B cell (primary cell): Measurements from ENCODE around the gene CPEB3. TPM values are rescaled to one million over a fixed set of nuclear protein-coding genes. Genes with fewer than 3 reads are reported as not detected.

Source experiments
- ATAC-seq: fragments of 200-7000 bp; cut with Tn5 transposase; one replicate; pipeline ENCODE4 v1.10.0; 2021; ENCODE audit warnings: low read depth, mild to moderate bottlenecking, moderate number of reproducible peaks, moderate library complexity
- CTCF ChIA-PET: fragments of 350-600 bp; sonication (Branson Sonifier 250); formaldehyde crosslinking; loops from one replicate; lab custom pipeline; 2021; ENCODE audit warnings: antibody characterized with exemption, inconsistent platforms; lab: Charles Lee
- POLR2A ChIA-PET: fragments of 350-600 bp; sonication (Branson Sonifier 250); formaldehyde crosslinking; loops from one replicate; lab custom pipeline; 2021; ENCODE audit warnings: antibody characterized with exemption; lab: Charles Lee
- DNase-seq: peaks from one replicate; pipeline ENCODE4 v3.0.0; 2013
- H2AFZ ChIP-seq: 2 replicates; pipeline ENCODE4 v1.6.1; 2012; ENCODE audit warnings: mild to moderate bottlenecking, low read depth, low read length; ENCODE audit not compliant: insufficient read depth, poor library complexity, severe bottlenecking
- H3K27ac ChIP-seq, 2 donors: 1 replicate in 1 of 2; 2 replicates in 1 of 2; pipeline ENCODE4 v1.5.1; 2012 to 2013; ENCODE audit warnings: low read length in 2 of 2, mild to moderate bottlenecking in 2 of 2, moderate library complexity in 1 of 2
- H3K27me3 ChIP-seq, 4 experiments: fragments of 200-600 bp in 1 of 4; sonication (generic) in 1 of 4; replicated peaks in 1 of 4; 1 replicate in 2 of 4; 2 replicates in 2 of 4; pipeline versions ENCODE4 v1.6.1 to v1.7.0; 2013 to 2016; ENCODE audit warnings: low read length in 3 of 4, mild to moderate bottlenecking in 2 of 4, mixed read lengths in 1 of 4, moderate library complexity in 1 of 4; ENCODE audit not compliant: insufficient read depth in 4 of 4, control insufficient read depth in 3 of 4; ENCODE audit errors: control extremely low read depth in 1 of 4
- H3K36me3 ChIP-seq, 2 experiments: replicated peaks in 1 of 2; 1 replicate in 1 of 2; 2 replicates in 1 of 2; pipeline versions ENCODE4 v1.6.1 to v1.7.1; 2013; ENCODE audit warnings: low read length in 1 of 2; ENCODE audit not compliant: insufficient read depth in 2 of 2, control insufficient read depth in 1 of 2; ENCODE audit errors: control extremely low read depth in 1 of 2, extremely low read depth in 1 of 2
- H3K4me1 ChIP-seq, 2 donors: fragments of 200-600 bp in 1 of 2; sonication (generic) in 1 of 2; 1 replicate in 1 of 2; 2 replicates in 1 of 2; pipeline versions ENCODE4 v1.5.1 to v1.6.1; 2013 to 2017; ENCODE audit warnings: low read length in 2 of 2; ENCODE audit not compliant: control insufficient read depth in 2 of 2, insufficient read depth in 2 of 2
- H3K4me2 ChIP-seq: replicated peaks from 2 replicates; pipeline ENCODE3; 2012; ENCODE audit warnings: mild to moderate bottlenecking, low read depth, low read length; ENCODE audit not compliant: poor library complexity, severe bottlenecking
- H3K4me3 ChIP-seq, 5 experiments: fragments of 200-600 bp in 1 of 5; sonication (generic) in 1 of 5; 1 replicate in 3 of 5; 2 replicates in 2 of 5; pipeline versions ENCODE4 v1.5.1 to v1.7.0; 2011 to 2016; ENCODE audit warnings: low read length in 4 of 5, mild to moderate bottlenecking in 4 of 5, low read depth in 2 of 5, control low read depth in 1 of 5, moderate library complexity in 1 of 5; ENCODE audit not compliant: insufficient read depth in 1 of 5; ENCODE audit errors: control extremely low read depth in 1 of 5, extremely low read depth in 1 of 5
- H3K79me2 ChIP-seq: fragments of 200-600 bp; sonication (generic); one replicate; pipeline ENCODE4 v1.6.0; 2016; ENCODE audit warnings: low read length; ENCODE audit not compliant: control insufficient read depth, insufficient read depth
- H3K9ac ChIP-seq: fragments of 200-600 bp; sonication (generic); 2 replicates; pipeline ENCODE4 v1.6.1; 2017; ENCODE audit warnings: mild to moderate bottlenecking, low read length, moderate library complexity
- H3K9me3 ChIP-seq, 3 donors: one replicate each; pipeline versions ENCODE4 v1.6.1 to v1.7.1; 2013; ENCODE audit warnings: low read length in 2 of 3; ENCODE audit not compliant: control insufficient read depth in 2 of 3, insufficient read depth in 1 of 3; ENCODE audit errors: control extremely low read depth in 1 of 3
- H4K20me1 ChIP-seq: 2 replicates; pipeline ENCODE4 v1.6.0; 2012; ENCODE audit warnings: mild to moderate bottlenecking, low read length; ENCODE audit not compliant: insufficient read depth, control insufficient read depth, poor library complexity, severe bottlenecking
- H3K27ac Mint-ChIP-seq: one replicate; pipeline ENCODE4 v1.8.0; 2021; ENCODE audit warnings: mixed read lengths
- H3K27me3 Mint-ChIP-seq: one replicate; pipeline ENCODE4 v1.8.0; 2021; ENCODE audit warnings: mixed read lengths
- H3K4me1 Mint-ChIP-seq: one replicate; pipeline ENCODE4 v1.8.0; 2021; ENCODE audit warnings: mixed read lengths
- H3K4me3 Mint-ChIP-seq: one replicate; pipeline ENCODE4 v1.8.0; 2021; ENCODE audit warnings: mixed read lengths
- H3K9me3 Mint-ChIP-seq: one replicate; pipeline ENCODE4 v1.8.0; 2022; ENCODE audit warnings: mixed read lengths; ENCODE audit not compliant: insufficient read depth
- EZH2 ChIP-seq: IDR thresholded peaks from 2 replicates; pipeline ENCODE4 v1.6.1; 2012; ENCODE audit warnings: borderline replicate concordance, low read depth, mild to moderate bottlenecking, moderate library complexity, low read length; ENCODE audit not compliant: insufficient read depth, poor library complexity, severe bottlenecking
- WGBS: methylation state at CpG from one replicate; pipeline ENCODE4 v1.1.5; 2013; ENCODE audit warnings: missing lambda C conversion rate; ENCODE audit not compliant: insufficient coverage; 5-methylcytosine and 5-hydroxymethylcytosine counted together
- intact Hi-C: fragments of 100-400 bp; cut with micrococcal nuclease; formaldehyde crosslinking; loops from one replicate; pipeline ENCODE4 v1.10.0; 2022
- polyA plus RNA-seq: library from polyadenylated mRNA; depleted of rRNA; stranded (reverse); fragments of >200 nt; gene quantifications from 2 replicates; pipeline ENCODE4 v1.2.3, GENCODE V29; 2012
- total RNA-seq, 2 donors: library from RNA; stranded (reverse); fragments of 120-200 nt in 1 of 2; gene quantifications; 1 replicate in 1 of 2; 2 replicates in 1 of 2; pipeline versions ENCODE4 v1.2.3 to v1.2.4, GENCODE V29; 2013 to 2022
- TF ChIP-seq, protein P1 (sequence below): fragments of 200-600 bp; IDR thresholded peaks from one replicate; pipeline ENCODE4 v1.8.0; 2022; ENCODE audit warnings: antibody characterized with exemption, mild to moderate bottlenecking

Gene CPEB3
- total and polyA plus RNA-seq, 2 donors (not counting 1 experiment from before 2014, with no cell fraction given), result 1.6 to 6.7 TPM

- DNase-seq (no peak), ATAC-seq (no peak)
- H3K79me2 ChIP-seq, result peaks cover 9% of the 10 kb centered on the region
- Mint-ChIP-seq H3K27me3 (no peaks in the 10 kb centered on the region), H3K4me3 (no peak overlapping the region), H3K4me1 (peaks cover 13% of the 10 kb centered on the region), H3K9me3 (no peaks in the 10 kb centered on the region), H3K27ac (no peak overlapping the region)
- ChIA-PET POLR2A (no interaction called here), CTCF (interaction anchor here (0.9 kb wide), 1 partner anchor 16 kb away, joined by 3 read pairs; no protein-coding TSS in a partner anchor)
- TF ChIP-seq, protein P1, sequence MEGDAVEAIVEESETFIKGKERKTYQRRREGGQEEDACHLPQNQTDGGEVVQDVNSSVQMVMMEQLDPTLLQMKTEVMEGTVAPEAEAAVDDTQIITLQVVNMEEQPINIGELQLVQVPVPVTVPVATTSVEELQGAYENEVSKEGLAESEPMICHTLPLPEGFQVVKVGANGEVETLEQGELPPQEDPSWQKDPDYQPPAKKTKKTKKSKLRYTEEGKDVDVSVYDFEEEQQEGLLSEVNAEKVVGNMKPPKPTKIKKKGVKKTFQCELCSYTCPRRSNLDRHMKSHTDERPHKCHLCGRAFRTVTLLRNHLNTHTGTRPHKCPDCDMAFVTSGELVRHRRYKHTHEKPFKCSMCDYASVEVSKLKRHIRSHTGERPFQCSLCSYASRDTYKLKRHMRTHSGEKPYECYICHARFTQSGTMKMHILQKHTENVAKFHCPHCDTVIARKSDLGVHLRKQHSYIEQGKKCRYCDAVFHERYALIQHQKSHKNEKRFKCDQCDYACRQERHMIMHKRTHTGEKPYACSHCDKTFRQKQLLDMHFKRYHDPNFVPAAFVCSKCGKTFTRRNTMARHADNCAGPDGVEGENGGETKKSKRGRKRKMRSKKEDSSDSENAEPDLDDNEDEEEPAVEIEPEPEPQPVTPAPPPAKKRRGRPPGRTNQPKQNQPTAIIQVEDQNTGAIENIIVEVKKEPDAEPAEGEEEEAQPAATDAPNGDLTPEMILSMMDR, result no peak
- no peak for TF ChIP-seq EZH2
- no peak overlapping the region for H3K9ac ChIP-seq
- H3K4me2 ChIP-seq, result no peak overlapping the region
- peaks cover 0 to 2% of the 10 kb centered on the region in 2 experiments for H3K36me3 ChIP-seq
- intact Hi-C loops, result no loop called here
- no peak overlapping the region for H3K27ac ChIP-seq
- H3K9me3 ChIP-seq, result no peaks in the 10 kb centered on the region
- no peaks in the 10 kb centered on the region for H3K27me3 ChIP-seq
- no peaks in the 10 kb centered on the region for H4K20me1 ChIP-seq
- H3K4me3 ChIP-seq, result no peak overlapping the region
- H3K4me1 ChIP-seq, result peaks cover 0 to 6% of the 10 kb centered on the region in 2 donors
- 100% methylated on average over 1 of the region's 2 CpGs for WGBS
- H2AFZ ChIP-seq, result no peak overlapping the region
These were observed 22.1 kb downstream of the CPEB3 start for GRCh38 chr10:92268748-92269147.

GRCh38 chr10:92267343-92267742 is 23.5 kb downstream of the CPEB3 start:
- H3K4me1 Mint-ChIP-seq, result peaks cover 13% of the 10 kb centered on the region
- Histone ChIP-seq H3K27ac (no peak overlapping the region), H3K9ac (no peak overlapping the region), H3K4me2 (no peak overlapping the region), H3K79me2 (peaks cover 9% of the 10 kb centered on the region), H3K4me3 (no peak overlapping the region), H3K4me1 (peaks cover 0 to 6% of the 10 kb centered on the region in 2 donors), H3K9me3 (no peaks in the 10 kb centered on the region), H2AFZ (no peak overlapping the region), H3K27me3 (no peaks in the 10 kb centered on the region), H4K20me1 (no peaks in the 10 kb centered on the region), H3K36me3 (peaks cover 0 to 2% of the 10 kb centered on the region in 2 experiments)
- no peak for TF ChIP-seq EZH2
- TF ChIP-seq, protein P1, result no peak
- H3K27me3 Mint-ChIP-seq, result no peaks in the 10 kb centered on the region
- ATAC-seq (no peak), DNase-seq (no peak)
- no peak overlapping the region for H3K27ac Mint-ChIP-seq
- no peaks in the 10 kb centered on the region for H3K9me3 Mint-ChIP-seq
- CTCF ChIA-PET, result no interaction called here
- POLR2A ChIA-PET, result no interaction called here
- no peak overlapping the region for H3K4me3 Mint-ChIP-seq
- intact Hi-C loops, result no loop called here
